Fibroblast of lung (primary cell): ENCODE measurements around the gene ARMH1.

Source experiments
- CTCF ChIP-seq, 2 donors: IDR thresholded peaks in 1 of 2; conservative IDR thresholded peaks in 1 of 2; 1 replicate in 1 of 2; 2 replicates in 1 of 2; pipeline ENCODE4 v1.5.1; 2011 to 2012; ENCODE audit warnings: low read length in 2 of 2, control low read depth in 1 of 2, inconsistent platforms in 1 of 2, low read depth in 1 of 2, mild to moderate bottlenecking in 1 of 2
- EZH2 ChIP-seq: IDR thresholded peaks from 2 replicates; pipeline ENCODE4 v1.5.1; 2012; ENCODE audit warnings: low read length, control low read depth, mild to moderate bottlenecking; ENCODE audit errors: missing control alignments

- no peak for TF ChIP-seq CTCF (conservative IDR thresholded peaks at IDR 0.05 in 1 of 2, IDR thresholded peaks at IDR 0.05 in 1 of 2; ENCODE audit: low read depth in 1 of 2, low read length in 2 of 2)
- no peak for TF ChIP-seq EZH2
These were observed 44.8 kb downstream of the ARMH1 start for GRCh38 chr1:44719318-44719717.
